NCI-H128 (cell line): ENCODE data around the gene PHF2.
A peak's percentile ranks its signal among the peaks of the same experiment; 100 is the strongest.

Source experiments
- DNase-seq: peaks from one replicate; lab custom pipeline; 2025; ENCODE audit not compliant: unreplicated experiment; lab: John Stamatoyannopoulos, UW

Gene PHF2

DNA sequence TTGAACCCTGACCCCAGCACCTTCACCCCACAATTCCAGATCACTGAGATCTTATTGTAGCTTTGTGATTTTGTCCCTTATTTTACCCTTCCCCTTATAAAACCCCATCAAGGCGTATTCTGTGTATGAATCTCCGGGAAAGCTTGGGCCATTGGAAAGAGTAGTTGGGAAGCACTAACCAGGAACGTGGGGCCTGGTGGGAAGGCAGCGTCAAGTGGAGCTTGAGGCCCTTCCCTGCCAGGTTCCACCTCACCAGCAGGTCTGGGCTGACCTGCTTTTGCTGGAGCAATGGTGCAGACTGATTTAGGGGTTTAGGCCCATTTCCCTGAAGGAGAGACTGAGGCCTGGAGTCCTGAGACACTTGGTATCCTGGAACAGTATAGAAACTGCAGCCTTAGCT lies 9.3 kb downstream of the PHF2 start:
- DNase-seq: no peak

DNA sequence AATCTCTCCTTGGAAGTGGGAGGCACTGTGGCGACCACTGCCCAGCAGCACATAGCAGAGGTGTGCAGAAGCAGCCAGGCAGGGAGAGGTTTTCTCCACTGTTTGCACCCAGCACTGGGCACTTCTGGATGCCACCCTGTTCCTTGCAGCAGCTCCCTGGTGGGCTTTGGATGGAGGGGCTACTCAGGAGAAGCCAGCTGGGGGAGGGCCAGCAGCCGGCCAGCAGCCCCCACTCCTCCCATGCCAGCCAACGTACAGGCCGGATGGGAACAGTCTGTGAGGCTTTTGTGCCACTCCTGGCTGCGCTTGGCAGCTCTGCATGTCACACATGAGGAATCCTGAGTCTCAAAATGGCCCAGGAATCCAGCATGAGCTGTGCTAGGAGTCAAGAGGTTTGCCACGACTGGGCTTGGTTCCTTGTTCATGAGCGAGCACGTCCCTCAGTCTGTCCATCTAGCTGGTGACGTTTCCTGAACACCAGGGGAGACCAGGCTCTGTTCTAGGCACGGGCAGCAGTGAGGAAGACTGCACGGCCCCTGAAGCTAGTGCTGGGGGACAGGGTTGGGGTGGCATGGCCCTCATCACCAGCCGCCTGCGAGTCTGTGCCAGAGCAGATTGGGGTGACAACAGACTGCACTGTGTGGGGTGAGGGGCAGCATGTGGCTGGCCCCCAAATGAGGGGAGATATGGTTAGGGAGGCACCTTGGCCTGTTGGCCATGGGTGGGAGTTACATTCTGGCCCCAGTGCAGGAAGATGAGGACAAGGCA lies 10.1 kb downstream of the PHF2 start:
- no peak for DNase-seq

DNA sequence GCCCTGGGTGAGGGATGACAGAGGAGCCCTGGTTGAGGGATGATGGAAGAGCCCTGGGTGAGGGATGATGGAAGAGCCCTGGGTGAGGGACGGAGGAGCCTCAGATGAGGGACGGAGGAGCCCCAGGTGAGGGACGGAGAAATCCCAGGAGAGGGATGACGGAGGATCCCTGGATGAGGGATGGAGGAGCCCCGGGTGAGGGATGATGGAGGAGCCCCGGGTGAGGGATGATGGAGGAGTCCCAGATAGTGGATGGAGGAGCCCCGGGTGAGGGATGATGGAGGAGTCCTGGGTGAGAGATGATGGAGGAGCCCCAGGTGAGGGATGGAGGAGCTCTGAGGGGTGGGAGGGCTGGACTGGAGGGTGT lies 10.9 kb downstream of the PHF2 start:
- DNase-seq: no peak

DNA sequence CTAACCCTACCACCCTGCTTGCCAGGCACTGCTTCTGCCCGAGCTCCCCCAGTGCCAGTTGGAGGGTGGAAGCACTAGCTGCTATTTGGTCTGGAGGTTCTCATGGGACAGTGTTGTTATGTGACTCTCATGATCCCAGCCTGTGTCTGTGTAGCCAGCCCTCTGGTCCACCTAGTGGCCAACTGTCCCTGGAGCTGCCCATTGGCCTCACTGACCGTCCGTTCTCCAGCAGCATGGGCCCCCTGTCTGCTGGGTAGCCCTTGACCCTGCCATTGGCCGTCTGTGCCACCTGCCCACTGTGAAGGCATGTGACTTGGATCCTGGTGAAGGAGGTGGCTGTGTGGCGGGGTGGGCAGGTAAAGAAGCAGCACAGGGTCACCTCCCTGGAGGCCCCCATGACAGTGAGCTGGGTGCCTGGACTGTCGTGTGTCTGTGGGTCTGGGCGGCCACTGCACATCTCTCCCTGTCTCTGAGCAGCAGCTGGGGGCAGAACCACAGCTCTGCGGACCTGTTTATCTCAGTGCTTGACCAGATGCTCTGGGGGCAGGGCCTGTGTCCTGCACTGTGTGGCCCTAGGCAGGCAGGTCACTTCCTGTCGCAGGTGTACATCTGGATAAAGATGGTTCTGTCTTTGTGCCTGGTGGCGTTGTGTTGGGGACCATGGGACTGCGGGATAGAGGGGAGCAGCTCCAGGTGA lies 11.4 kb downstream of the PHF2 start:
- DNase-seq: no peak

DNA sequence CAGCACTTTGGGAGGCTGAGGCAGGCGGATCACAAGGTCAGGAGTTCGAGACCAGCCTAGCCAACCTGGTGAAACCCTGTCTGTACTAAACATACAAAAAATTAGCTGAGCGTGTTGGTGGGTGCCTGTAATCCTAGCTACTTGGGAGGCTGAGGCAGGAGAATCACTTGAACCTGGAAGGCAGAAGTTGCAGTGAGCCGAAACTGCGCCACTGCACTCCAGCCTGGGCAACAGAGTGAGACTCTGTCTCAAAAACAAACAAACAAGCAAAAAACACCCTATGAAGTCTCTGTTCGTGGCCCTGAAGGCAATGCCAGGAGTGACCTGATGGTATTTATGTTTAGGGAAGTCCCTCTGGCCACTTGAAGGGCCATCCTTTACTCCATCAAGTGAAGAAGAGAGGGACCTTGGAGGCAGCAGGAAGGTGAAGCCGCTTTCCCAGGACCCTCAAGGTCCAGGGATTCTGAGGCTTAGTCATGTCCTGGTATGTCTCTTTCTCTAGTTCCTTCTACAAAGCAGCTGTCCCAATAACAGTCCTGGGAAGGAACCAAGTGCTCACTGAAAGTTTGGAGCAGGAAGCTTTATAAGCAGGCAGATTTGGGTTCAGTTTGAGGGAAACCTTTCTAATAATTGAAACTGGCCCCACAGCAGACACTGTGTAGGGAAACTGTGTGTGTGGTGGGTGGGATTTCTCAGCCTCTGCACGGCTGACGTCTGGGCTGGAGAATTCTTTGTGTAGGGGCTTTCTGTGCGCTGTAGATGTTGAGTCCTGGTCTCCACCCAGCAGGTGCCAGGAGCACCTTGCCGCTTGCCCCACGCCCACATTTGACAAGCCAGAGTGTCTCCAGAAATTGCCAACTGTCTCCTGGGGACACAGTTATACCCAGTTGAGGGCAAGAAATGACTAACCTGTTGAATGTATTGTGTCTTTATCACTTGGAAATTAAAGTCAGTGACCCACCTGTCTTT lies 12.5 kb downstream of the PHF2 start:
- no peak for DNase-seq

DNA sequence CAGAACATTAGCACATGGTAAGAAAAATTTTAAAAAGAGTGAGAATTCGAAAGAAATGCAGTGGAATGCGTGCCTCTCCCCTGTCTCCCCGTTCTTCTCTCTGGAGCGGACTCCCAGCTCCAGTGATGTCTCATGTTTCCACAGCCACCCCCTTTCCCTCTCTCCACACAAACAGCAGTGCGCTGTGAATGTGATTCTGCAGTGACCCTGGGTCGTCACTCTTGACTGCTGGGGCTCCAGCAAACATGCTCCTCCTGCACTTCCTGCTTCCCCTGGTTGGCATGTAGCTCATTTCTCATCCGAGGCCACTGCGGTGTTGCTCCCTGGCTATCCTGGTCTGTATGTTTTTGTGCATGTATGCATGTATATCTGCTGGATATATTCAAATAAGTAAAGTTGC lies 13.3 kb downstream of the PHF2 start:
- peak; percentile 25 for DNase-seq

DNA sequence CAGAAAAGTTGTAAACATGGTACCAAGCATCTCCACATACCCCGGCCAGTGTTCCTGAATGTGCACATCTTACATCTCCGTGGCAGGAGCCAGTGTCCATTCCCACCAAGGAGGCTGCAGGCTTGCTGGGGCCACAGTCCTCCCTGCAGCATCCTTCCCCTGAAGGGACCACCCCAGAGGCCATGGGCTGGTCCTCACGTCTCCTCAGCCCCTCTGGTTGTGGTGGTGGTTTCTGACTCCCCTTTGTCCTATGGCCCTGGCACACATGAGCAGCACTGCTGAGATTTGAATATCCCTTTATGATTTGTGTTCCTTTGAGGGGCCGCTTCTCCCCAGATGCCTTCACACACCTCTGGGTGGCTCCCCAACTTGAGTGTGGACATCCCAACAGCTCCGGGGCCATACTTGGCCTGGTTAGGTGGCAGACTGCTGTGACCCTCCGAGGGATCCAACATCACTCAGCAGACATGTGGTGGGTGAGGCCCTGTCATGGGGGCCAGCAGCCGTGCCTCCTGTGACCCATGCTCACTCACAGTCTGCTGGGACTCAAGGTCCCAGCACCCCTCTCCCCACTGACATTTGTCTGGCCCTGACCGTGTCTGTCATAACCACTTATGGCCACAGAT lies 14.3 kb downstream of the PHF2 start:
- DNase-seq: no peak

DNA sequence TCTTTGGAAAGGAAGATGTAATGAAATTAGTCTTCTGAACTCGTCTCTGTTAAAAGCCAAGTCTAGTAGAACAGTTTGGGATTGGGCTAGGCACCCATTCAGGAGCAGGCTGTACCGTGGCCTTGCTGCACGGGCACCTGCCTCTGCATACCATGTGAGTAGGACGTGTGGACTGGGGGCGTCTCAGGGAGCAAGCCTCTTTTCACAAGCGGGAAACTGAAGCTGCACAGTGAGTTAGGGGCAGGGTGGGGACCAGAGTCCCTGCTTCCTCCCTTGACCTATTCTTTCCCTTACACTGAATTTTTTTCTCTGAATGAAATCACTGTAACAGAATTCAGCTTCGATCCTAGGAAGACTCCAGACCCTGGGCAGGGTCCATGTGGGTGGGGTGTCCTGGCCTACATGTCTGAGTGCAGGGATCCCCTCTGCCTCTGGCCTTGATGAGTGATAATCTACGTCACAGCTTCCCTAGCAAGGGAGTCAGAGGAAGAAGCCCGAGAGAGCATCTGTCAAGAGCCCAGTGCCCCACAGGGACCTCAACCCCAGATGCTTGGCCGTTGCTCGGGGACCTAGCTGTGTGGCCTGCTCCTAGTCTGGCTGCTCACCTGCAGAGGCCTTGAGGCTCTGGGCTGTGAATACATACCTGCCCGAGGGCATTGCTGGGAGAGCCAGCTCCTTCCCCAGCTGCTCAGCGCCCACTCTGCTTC lies 15.1 kb downstream of the PHF2 start:
- no peak for DNase-seq

DNA sequence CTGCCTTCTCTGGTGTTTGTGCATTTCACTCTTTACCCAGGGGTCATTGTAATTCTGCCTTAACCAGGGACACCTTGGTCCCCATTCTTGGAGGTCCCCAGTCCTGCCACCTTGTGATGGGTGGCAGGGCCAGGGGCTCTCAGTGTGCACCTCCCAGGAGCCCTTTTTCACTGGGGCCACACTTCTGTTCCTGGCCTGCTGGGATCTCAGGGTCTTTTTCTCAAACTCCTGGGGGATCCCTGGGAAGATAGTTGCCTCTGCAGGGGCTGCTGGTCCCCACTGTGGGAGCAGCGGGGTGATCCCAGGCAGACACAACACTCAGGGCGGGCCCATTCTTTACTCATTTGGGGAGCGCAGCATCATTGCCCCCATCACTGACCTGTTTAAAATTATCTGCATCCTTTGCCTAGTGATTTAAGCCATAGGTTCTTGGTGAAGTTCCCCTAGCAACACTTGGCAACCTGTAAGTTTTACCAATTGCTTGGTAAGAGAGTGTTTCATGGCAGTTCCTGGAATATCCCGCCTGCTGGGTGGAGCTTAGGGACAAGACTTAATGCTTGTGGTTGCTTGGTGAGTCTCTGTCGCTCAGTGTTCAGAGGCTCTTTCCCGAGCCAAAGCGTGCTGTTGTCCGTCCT lies 15.7 kb downstream of the PHF2 start:
- no peak for DNase-seq

DNA sequence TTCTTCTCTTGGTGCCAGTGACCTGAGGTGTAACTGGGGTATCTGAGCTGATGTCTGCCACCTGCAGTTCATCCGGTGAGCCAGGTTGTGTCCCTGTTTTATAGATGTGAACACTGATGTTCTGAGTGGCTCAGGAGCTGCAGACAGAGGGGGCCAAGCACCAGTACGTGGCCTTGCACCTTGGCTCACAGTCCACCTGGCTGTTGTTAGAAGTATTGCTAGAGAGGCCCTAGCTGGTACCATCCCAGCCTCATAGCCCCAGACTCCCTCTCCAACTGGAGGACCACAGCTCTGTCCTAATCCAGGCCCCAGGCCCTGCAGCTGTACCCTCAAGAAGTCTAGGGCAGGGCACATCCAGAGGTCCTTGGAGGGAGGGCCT lies 16.2 kb downstream of the PHF2 start:
- DNase-seq: no peak

DNA sequence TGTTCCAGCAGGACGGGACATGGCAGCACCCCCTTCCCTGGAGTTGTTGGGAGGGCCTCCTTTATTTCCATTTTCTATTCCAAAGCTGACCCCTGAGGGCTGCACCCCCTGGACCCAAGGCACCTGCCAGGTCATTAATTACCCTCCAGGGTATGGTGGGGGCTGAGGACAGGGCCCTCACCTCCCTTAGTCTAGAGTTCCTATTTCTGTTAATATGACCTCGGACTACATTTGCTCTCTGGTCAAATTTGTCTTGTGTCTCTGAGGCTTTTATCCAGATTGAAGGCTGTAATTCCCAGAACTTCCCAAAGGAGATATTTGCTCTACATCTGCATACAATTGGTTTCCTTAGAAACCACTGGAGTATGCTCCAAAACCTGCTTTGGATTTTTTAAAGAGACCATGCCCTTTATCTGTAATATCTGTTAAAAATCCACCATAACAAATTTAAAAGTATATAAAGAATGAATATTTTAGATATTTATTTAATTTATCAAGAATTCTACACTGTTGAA lies 16.8 kb downstream of the PHF2 start:
- DNase-seq: no peak

DNA sequence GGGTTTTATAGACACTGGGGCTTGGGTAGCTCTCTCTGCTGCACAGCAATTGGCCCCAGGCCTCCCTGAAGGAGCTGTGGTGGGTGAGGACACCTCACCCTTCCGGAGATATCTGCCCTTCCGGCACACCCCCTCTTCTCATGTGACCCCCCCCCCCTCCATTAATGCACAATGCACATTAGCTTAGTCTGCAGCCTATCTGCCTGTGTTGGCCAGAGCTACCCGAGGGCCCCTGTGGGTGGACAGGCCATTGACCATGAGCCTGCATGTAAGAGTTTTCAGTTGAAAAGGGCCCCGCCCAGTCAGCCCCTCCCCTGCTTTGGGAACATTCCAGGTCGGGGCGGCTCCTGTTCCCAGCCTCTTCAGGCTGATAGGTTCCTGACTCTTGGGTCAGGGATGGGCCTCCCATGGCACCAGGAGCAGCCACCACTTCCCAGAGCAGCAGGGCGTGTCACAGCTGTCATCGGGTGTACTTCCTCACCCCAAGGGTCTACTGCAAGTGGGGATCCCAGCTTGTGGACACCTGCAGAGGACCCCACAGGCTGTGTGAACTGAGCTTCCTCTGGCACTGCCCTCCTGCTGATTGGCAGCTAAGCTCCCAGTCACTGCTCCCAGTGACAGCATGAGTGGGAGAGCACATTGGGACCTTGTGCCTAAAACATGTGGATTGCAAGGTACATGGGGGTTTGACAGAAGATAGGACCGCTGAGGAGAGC lies 17.8 kb downstream of the PHF2 start:
- no peak for DNase-seq

DNA sequence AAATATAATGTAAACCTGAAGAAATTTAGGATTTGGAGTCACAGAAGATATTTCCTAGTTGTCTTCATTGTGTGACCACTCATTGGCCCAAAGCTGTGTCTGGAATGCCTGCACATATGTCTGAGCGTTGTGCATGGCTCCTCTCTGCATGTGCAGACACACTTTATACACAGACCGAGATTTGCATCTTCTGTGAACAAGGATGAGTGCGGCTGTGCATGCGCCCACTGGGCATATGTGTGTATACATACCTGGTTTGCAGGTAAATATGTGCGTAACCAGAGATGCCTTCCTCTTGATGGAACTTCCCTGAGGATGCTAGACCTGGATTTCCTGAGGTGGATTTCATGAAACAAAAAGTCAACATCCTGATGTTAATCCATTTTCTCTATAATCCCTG lies 19.1 kb downstream of the PHF2 start:
- no peak for DNase-seq

DNA sequence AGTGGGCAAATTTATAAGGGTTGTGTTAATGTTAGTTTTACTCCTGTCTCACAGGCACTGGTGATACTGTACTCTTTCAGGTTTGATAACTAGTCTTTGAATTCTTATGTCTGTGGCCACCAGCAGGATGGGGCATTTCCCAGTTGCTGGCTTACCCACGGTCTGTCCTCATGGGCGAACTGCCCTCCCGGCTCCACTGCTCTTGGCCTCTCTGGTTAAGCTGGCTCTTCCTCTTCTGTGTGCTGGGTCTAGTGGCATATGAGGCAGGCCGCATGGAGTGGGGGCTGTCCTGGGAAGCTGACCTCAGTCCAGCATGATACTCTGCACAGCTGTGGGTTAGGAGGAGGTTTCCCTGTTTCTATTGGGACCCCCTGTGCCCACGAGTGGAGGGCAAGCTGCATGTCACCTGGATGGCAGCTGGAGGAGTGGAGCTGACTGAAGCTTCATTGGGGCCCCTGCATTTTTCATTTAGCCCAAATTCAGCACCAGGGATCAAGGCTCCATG lies 19.5 kb downstream of the PHF2 start:
- no peak for DNase-seq

DNA sequence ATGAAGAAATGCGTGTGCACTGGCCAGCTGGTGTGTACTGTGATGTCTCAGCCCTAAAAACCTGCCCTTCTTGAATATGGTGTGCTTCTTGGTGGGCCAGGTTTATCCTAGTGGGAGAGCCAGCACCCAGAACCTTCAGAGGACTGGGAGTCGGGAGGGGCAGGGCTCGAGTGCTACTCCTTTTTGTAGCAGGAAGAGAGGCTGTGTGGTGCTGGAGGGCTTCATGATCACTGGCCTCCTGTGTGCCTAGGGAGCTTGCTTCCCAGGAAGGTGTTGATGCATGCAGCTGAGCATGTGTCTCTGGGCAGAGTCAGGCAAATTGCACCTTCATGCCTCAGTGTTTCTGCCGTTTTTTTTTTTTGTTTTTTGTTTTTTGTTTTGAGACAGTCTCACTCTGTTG lies 20.0 kb downstream of the PHF2 start:
- no peak for DNase-seq

DNA sequence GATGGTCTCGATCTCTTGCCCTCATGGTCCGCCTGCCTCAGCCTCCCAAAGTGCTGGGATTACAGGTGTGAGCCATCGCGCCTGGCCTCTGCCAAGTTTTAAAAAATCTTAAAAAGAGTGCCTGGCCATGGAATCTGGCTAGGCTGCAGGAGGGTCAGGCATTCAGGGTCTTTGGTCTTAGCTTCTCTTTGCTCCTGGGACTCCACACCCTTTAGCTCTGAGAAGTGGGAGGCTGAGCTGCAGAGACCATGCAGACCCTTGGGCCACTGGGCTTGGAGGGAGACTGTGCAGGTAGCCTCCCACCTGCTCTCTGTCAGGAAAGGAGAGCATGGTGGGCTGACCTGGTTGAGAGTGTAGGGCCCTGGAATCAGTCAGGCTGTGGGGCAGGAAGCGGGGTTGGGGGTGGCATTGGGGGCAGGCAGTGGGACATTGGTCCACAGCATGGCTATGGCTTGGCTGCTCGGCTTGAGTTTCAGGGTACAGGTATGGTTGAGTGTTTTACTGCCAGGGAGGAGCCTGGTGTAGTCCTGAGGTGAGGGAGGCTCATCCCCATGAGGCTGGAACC lies 20.8 kb downstream of the PHF2 start:
- DNase-seq: no peak

DNA sequence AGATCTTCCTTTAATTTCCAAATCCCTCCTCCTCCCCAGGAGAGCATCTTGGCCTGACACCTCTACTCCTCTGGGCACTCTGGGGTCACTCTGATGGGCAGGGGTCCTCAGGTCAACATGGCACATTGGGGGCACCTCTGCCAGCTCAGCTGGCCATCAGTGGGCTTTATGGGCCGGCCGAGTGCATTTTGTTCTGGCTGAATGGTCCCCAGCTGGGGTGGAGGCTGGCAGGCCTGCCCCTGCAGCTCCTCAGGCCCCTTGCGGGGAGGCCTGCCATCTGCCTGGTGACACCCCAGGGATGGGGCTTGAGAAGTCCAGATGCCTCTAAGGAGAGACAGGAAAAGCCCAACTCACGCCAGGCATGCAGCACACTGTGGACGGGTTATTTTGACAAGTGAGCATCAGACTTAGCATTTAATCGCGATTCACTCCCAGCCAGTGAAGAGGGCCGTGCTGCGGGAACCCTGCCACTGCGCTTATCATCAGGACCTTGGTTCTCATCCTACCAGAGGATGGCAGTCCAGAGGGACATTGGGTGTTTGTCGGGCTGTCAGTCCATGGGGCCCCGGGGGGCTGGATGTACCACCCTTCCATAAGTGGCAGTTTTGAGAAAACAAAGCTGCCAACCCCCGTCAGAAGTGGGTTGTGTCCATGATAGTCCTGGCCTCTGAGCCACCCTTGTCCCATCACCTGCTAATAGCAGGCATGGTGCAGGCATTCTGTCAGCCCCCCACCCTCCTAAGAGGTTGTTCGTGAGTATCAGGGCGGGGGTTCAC lies 21.7 kb downstream of the PHF2 start:
- no peak for DNase-seq

DNA sequence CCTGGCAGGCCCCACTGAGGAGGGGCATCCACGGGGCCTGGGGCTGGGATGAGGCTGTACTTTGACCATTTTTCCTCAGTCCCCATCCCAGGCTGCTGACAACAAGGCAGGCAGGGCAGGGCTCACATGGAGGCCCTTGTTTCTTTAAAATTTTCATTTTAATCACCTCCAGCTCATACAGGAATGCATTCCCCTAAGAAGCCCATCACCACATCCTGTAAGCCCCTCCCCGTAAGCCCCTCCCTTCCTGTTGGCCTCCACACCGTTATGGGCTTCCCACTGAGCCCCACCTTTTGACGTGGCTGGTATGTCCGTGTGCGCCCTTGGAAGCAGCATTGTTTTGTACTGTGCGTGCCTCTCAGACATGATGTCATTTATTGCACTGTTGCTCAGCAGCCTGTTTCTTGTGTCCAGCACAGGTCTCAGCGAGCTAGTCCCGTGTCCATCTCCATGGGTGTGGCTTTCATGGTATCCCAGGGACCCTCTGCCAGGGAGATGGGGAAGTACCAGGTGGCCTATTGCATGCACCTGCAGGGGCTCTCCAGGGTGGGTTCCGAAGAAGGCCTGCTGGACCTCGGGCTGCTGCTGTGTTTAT lies 22.4 kb downstream of the PHF2 start:
- DNase-seq: no peak
